GM12892 (cell line): ENCODE results near the gene ACTA1.

Experiments used
- POLR2A ChIP-seq: IDR thresholded peaks from 2 replicates; pipeline ENCODE4 v1.6.1; 2011; ENCODE audit warnings: low read depth, low read length, control low read depth
- POLR2AphosphoS5 ChIP-seq: IDR thresholded peaks from 2 replicates; pipeline ENCODE4 v1.6.1; 2011; ENCODE audit warnings: low read depth, low read length, control low read depth
- TAF1 ChIP-seq: IDR thresholded peaks from 2 replicates; pipeline ENCODE4 v1.6.1; 2011; ENCODE audit warnings: low read depth, mild to moderate bottlenecking, control low read depth, low read length, borderline replicate concordance

GRCh38 chr1:229457436-229457835 lies 23.5 kb upstream of the ACTA1 start:
- TF ChIP-seq POLR2AphosphoS5 (no peak), TAF1 (no peak), POLR2A (no peak)
